ENCODE results near the gene AHNAK.

DNA sequence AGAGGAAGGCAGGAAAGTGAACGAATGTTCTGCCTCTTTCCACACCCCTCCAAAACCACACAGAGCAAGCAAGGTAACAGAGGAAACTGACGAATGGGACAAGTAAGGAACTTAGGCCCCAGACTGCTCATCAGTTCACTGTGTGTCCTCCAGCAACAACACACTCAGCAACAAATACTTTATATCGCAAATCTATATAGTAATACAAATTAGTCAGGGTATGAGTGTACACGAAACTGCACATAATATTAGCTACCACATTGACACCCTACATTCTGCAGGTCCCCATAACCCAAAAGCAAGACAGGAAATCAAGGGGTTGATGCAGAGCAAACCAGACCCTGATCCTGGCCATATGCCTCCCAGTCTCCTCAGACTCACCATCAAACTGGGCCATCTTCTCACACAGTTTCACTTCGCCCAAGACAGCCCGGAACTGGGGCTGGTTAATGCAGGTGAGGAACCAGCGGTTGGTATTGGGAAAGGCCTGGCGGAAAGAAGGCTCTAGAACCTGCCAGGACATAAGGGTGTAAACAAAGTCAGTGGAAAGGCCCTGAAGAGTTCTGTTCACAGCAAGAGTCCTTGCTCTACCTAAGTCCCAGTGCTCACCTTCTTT is 20.5 kb upstream of the AHNAK start:
- no peak for TF ChIP-seq TOX (CRISPR knock-in tag; IDR thresholded peaks at IDR 0.05; ENCODE audit: borderline replicate concordance)
- TF ChIP-seq, protein P1, sequence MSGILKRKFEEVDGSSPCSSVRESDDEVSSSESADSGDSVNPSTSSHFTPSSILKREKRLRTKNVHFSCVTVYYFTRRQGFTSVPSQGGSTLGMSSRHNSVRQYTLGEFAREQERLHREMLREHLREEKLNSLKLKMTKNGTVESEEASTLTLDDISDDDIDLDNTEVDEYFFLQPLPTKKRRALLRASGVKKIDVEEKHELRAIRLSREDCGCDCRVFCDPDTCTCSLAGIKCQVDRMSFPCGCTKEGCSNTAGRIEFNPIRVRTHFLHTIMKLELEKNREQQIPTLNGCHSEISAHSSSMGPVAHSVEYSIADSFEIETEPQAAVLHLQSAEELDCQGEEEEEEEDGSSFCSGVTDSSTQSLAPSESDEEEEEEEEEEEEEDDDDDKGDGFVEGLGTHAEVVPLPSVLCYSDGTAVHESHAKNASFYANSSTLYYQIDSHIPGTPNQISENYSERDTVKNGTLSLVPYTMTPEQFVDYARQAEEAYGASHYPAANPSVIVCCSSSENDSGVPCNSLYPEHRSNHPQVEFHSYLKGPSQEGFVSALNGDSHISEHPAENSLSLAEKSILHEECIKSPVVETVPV (CRISPR knock-in tag; IDR thresholded peaks at IDR 0.05), result no peak
- TF ChIP-seq ISL1 (CRISPR knock-in tag; IDR thresholded peaks at IDR 0.05), result no peak
- TF ChIP-seq SNAI2 (CRISPR knock-in tag; IDR thresholded peaks at IDR 0.05), result no peak
- TF ChIP-seq, protein P2, sequence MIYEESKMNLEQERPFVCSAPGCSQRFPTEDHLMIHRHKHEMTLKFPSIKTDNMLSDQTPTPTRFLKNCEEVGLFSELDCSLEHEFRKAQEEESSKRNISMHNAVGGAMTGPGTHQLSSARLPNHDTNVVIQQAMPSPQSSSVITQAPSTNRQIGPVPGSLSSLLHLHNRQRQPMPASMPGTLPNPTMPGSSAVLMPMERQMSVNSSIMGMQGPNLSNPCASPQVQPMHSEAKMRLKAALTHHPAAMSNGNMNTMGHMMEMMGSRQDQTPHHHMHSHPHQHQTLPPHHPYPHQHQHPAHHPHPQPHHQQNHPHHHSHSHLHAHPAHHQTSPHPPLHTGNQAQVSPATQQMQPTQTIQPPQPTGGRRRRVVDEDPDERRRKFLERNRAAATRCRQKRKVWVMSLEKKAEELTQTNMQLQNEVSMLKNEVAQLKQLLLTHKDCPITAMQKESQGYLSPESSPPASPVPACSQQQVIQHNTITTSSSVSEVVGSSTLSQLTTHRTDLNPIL (CRISPR knock-in tag; IDR thresholded peaks at IDR 0.05; ENCODE audit: low read depth), result no peak
- TF ChIP-seq, protein P3, sequence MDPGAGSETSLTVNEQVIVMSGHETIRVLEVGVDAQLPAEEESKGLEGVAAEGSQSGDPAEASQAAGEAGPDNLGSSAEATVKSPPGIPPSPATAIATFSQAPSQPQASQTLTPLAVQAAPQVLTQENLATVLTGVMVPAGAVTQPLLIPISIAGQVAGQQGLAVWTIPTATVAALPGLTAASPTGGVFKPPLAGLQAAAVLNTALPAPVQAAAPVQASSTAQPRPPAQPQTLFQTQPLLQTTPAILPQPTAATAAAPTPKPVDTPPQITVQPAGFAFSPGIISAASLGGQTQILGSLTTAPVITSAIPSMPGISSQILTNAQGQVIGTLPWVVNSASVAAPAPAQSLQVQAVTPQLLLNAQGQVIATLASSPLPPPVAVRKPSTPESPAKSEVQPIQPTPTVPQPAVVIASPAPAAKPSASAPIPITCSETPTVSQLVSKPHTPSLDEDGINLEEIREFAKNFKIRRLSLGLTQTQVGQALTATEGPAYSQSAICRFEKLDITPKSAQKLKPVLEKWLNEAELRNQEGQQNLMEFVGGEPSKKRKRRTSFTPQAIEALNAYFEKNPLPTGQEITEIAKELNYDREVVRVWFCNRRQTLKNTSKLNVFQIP (CRISPR knock-in tag; IDR thresholded peaks at IDR 0.05; ENCODE audit: borderline replicate concordance, low read depth), result no peak
- no peak for TF ChIP-seq ZFP30 (CRISPR knock-in tag; IDR thresholded peaks at IDR 0.05)
- no peak for TF ChIP-seq GLIS3 (CRISPR knock-in tag; IDR thresholded peaks at IDR 0.05)
- TF ChIP-seq ZFP3 (CRISPR knock-in tag; IDR thresholded peaks at IDR 0.05), result no peak
- no peak for TF ChIP-seq ZNF70 (CRISPR knock-in tag; IDR thresholded peaks at IDR 0.05)

Measured in SK-N-SH treated with all-trans-retinoic acid at 6 μM for 48 hours (cell line).